ENCODE measurements around the gene MERTK. TPM values are rescaled to one million over a fixed set of nuclear protein-coding genes. Genes with fewer than 3 reads are reported as not detected.

Gene MERTK
- total RNA-seq, 2 experiments from 2014 or later = 0.43 to 0.70 TPM

- CTCF ChIA-PET = no interaction called here
- intact Hi-C loops (cut with micrococcal nuclease) = no loop called here
- no peaks in the 10 kb centered on the region for H3K9me3 Mint-ChIP-seq
Observed at GRCh38 chr2:111938392-111938791, 40.0 kb downstream of the MERTK start.

GRCh38 chr2:111940333-111941196 is 42.2 kb downstream of the MERTK start:
- no peaks in the 10 kb centered on the region for H3K9me3 Mint-ChIP-seq
- H3K4me1 Mint-ChIP-seq (ENCODE audit: low read depth) = no peaks in the 10 kb centered on the region
- ATAC-seq (no peak), DNase-seq (no peak)
- ChIA-PET POLR2A (no interaction called here), CTCF (interaction anchor here (1.1 kb wide), 1 partner anchor 99 kb away, joined by 3 read pairs; no protein-coding TSS in a partner anchor)
- H3K27me3 Mint-ChIP-seq = peaks cover 7% of the 10 kb centered on the region
- H3K4me3 Mint-ChIP-seq = no peak overlapping the region
- intact Hi-C loops (cut with micrococcal nuclease) = no loop called here
- no peaks in the 10 kb centered on the region for H3K36me3 Mint-ChIP-seq (ENCODE audit: low read depth)
- no peak overlapping the region for H3K27ac Mint-ChIP-seq
- TF ChIP-seq CTCF (IDR thresholded peaks at IDR 0.05) = no peak

More at GRCh38 chr2:111938392-111938791, 40.0 kb downstream of the MERTK start:
- no peak overlapping the region for H3K27ac Mint-ChIP-seq
- DNase-seq (no peak), ATAC-seq (no peak)
- H3K36me3 Mint-ChIP-seq (ENCODE audit: low read depth) = no peaks in the 10 kb centered on the region
- H3K27me3 Mint-ChIP-seq = peaks cover 12% of the 10 kb centered on the region
- no peaks in the 10 kb centered on the region for H3K4me1 Mint-ChIP-seq (ENCODE audit: low read depth)
- TF ChIP-seq CTCF (IDR thresholded peaks at IDR 0.05) = no peak
- H3K4me3 Mint-ChIP-seq = no peak overlapping the region
- POLR2A ChIA-PET = no interaction called here

- Mint-ChIP-seq H3K36me3 (ENCODE audit: low read depth) (no peaks in the 10 kb centered on the region), H3K27ac (no peak overlapping the region), H3K4me1 (ENCODE audit: low read depth) (no peaks in the 10 kb centered on the region), H3K27me3 (peaks cover 7% of the 10 kb centered on the region), H3K4me3 (no peak overlapping the region), H3K9me3 (no peaks in the 10 kb centered on the region)
- no peak for ATAC-seq
- no peak for DNase-seq
- intact Hi-C loops (cut with micrococcal nuclease) = no loop called here
- POLR2A ChIA-PET = no interaction called here
- CTCF ChIA-PET = no interaction called here
- TF ChIP-seq CTCF (IDR thresholded peaks at IDR 0.05) = no peak
Observed at GRCh38 chr2:111941531-111941930, 43.1 kb downstream of the MERTK start.

- Mint-ChIP-seq H3K36me3 (ENCODE audit: low read depth) (no peaks in the 10 kb centered on the region), H3K9me3 (no peaks in the 10 kb centered on the region), H3K4me3 (no peak overlapping the region), H3K27ac (no peak overlapping the region), H3K4me1 (ENCODE audit: low read depth) (no peaks in the 10 kb centered on the region), H3K27me3 (peaks cover 5% of the 10 kb centered on the region)
- ATAC-seq (peak; percentile 37), DNase-seq (peak; percentile 16)
- no peak for TF ChIP-seq CTCF (IDR thresholded peaks at IDR 0.05)
- ChIA-PET CTCF (interaction anchor here (0.8 kb wide), 1 partner anchor 13 kb away, joined by 4 read pairs; no protein-coding TSS in a partner anchor), POLR2A (interaction anchor here (0.7 kb wide), 1 partner anchor 47 kb away, joined by 3 read pairs; no protein-coding TSS in a partner anchor)
- intact Hi-C loops (cut with micrococcal nuclease) = no loop called here
Observed at GRCh38 chr2:111944531-111945210, 46.3 kb downstream of the MERTK start.

Data from activated CD8-positive, alpha-beta T cell treated with anti-CD3 and anti-CD28 coated beads for 36 hours (primary cell).